Hematopoietic multipotent progenitor cell treated with erythropoietin and hydrocortisone succinate and interleukin-3 and kit ligand, for 15 days (in vitro differentiated cells): ENCODE measurements around the gene CSAD.

Source experiments
- DNase-seq: peaks from one replicate; pipeline ENCODE4 v3.0.0-alpha.2; 2015; ENCODE audit warnings: low spot score

Gene CSAD

GRCh38 chr12:53199700-53200099 is 19.0 kb upstream of the CSAD start:
- no peak for DNase-seq

- DNase-seq = no peak
These were observed 17.9 kb upstream of the CSAD start for GRCh38 chr12:53198486-53199110.

- DNase-seq = no peak
These were observed 16.4 kb upstream of the CSAD start for GRCh38 chr12:53197011-53197640.

GRCh38 chr12:53196486-53196885 is 15.8 kb upstream of the CSAD start:
- DNase-seq = no peak

- no peak for DNase-seq
These were observed 15.0 kb upstream of the CSAD start for GRCh38 chr12:53195516-53196420.

GRCh38 chr12:53194973-53195372 is 14.2 kb upstream of the CSAD start:
- DNase-seq = no peak

- no peak for DNase-seq
These were observed 13.4 kb upstream of the CSAD start for GRCh38 chr12:53193985-53194716.

GRCh38 chr12:53193040-53193439 is 12.3 kb upstream of the CSAD start:
- DNase-seq = no peak

GRCh38 chr12:53192531-53193021 is 11.9 kb upstream of the CSAD start:
- no peak for DNase-seq

- DNase-seq = no peak
These were observed 11.3 kb upstream of the CSAD start for GRCh38 chr12:53191885-53192530.

- no peak for DNase-seq
These were observed 10.6 kb upstream of the CSAD start for GRCh38 chr12:53191096-53191884.

- DNase-seq = peak; percentile 37
These were observed 9.5 kb upstream of the CSAD start for GRCh38 chr12:53190108-53190729.

GRCh38 chr12:53187145-53187899 is 6.6 kb upstream of the CSAD start:
- DNase-seq = no peak

GRCh38 chr12:53186745-53187144 is 6.0 kb upstream of the CSAD start:
- no peak for DNase-seq

GRCh38 chr12:53185582-53186153 is 4.9 kb upstream of the CSAD start:
- no peak for DNase-seq

GRCh38 chr12:53184828-53185227 is 4.1 kb upstream of the CSAD start:
- no peak for DNase-seq

- no peak for DNase-seq
These were observed 2.2 kb upstream of the CSAD start for GRCh38 chr12:53182903-53183302.

- no peak for DNase-seq
These were observed 1.2 kb upstream of the CSAD start for GRCh38 chr12:53181935-53182334.

- no peak for DNase-seq
These were observed 363 bp upstream of the CSAD start for GRCh38 chr12:53180931-53181645.
